NCI-H1092 (cell line): Measurements from ENCODE around the gene CHKA.

Source experiments
- DNase-seq: peaks from one replicate; lab custom pipeline; 2025; lab: John Stamatoyannopoulos, UW

Gene CHKA

DNA sequence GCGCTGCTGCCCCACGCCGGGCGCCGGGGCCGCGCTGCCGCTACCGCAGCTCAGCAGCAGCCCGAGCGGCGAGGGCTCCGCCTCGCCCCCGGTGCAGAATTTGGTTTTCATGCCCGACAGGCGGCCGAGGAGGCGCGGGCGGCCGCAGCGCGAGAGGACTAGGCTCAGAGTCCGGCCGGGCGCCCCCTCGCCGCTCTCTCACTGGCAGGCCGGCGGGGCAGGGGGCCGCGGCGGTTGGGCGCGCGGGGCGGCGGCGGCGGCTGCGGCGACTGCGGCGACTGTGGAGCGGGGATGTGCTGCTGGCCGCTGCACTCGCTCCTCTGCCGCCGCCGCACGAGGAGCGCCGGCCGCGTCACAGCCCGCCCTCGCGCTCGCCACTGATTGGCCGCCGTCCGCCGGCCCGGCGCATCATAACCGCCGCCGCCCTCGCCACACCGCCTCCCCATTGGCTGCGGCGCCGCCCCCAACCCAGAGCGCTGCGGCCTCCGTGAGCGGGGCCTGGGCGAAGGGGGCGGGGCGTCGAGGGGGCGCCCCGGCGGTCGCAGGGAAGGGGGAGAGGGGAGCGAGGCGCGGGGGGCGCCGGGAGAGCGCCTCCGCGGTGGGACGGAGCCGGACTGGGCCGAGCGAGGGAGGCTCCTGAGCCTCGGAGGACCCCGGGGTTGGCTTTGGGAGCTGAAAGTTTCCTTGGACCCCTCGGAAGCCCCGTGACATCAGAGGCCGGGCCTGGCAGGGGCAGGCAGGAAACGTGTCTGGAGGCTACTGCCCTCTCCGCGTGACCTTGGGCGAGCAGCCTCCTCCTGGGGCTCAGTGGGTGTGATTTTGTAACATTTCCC, at the start of gene CHKA:
CHKA (minus strand) TSS at position 322 of the 833 bp plus-strand sequence; CDS start at position 111, 211 bp downstream.
- DNase-seq, result peak; percentile 94

- DNase-seq, result no peak
Measured at GRCh38 chr11:68169442-68169841, 48.3 kb upstream of the CHKA start.

DNA sequence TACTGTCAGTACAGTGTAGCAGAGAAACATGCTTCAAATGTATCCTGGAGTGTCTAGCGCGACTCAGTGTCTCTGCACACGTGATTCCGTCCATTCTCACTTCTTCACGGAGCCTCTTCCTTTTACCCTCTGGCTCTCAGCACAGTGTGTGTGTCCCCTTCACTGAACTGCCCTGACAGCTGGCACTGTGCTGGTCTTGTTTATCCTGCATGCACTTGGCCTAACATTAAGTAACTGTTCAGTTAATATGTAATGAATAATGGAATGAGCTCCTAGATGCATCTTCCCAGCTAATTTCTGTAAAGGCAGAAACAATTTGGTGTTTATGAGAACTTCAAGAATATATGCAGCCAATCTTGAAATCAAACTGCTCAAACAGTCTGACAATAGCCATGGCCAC, 47.5 kb upstream of the CHKA start:
- DNase-seq, result no peak

DNA sequence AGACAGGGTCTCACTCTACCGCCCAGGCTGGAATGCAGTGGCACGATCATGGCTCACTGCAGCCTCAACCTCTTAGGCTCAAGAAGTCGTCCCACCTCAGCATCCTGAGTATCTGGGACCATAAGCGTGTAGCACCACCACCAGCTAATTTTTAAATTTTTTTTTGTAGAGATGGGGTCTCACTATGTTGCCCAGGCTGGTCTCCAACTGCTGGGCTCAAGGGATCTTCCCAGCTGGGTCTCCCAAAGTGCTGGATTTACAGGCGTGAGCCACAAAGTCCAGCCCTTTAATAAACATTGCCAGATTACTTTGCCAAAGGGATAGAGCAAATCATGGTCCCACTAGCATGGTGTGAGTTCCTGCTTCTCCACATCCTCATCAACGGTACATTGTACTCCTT, 46.3 kb upstream of the CHKA start:
- no peak for DNase-seq

GRCh38 chr11:68166969-68167368, 45.8 kb upstream of the CHKA start:
- no peak for DNase-seq

DNA sequence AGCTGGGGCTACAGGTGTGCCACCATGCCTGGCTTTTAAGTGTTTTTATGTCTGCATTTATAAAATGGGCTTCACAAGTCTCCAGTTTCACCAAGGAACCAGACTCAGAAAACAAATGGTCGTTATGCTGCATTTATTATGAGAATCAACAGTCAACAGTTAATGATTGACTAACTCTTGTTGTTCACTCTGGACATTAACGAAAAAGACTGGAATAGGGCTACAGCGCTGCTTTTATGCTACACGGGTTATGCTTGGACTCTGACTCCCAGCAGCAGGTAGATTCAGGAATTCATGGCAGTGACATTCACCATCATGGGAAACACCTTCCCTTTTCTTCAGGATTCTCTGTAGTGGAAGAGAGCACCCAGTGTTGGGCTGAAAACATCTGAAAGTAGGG, 44.4 kb upstream of the CHKA start:
- DNase-seq, result no peak

GRCh38 chr11:68164437-68164836, 43.2 kb upstream of the CHKA start:
- DNase-seq, result no peak

DNA sequence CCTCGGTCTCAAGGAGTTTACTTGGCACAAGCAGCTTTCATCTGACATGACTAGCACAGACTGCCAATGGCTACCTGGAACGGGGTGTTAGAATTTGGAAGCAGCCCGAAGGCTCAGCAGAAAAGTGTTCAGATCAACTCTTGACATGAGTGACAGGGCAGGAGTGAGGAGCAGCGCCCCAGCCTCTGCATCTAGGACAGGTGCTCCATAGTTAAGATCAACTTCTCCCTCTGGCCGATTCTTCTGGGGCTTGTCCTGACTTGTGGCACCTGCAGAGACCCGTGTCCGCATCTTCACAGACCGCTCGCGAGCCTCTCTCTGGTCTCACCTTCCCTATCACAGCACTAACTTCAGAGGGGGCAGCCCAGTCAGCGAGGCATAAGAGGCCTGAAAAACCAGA, 42.5 kb upstream of the CHKA start:
- no peak for DNase-seq

DNA sequence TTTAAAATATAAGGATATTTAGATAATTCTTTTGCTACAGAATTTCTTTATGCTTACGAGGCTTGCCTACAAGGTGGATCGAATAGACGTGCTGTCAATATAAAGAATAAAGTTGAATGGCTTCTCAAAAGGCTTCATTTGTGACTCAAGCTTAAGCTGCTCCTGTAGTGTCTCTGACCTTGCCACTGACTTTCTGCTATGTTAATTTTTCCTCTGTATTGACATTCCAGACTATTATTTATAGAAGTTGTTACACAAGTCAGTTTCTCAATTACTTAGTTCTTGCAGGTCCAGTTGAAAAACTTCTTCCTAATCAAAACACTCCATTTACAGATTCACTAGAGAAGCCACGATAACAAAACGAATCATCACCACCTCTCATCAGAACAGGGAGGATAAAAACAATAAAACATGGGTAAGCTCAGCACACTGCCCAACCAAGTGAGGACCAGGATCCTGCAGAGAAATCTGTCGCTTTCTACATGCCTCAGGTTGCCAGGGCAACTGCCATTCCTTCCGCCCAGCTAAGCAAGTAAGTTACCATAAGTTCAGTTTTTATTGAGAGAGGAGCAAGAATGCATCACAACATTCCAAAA, 39.0 kb upstream of the CHKA start:
- no peak for DNase-seq

GRCh38 chr11:68159665-68160064, 38.5 kb upstream of the CHKA start:
- no peak for DNase-seq

DNA sequence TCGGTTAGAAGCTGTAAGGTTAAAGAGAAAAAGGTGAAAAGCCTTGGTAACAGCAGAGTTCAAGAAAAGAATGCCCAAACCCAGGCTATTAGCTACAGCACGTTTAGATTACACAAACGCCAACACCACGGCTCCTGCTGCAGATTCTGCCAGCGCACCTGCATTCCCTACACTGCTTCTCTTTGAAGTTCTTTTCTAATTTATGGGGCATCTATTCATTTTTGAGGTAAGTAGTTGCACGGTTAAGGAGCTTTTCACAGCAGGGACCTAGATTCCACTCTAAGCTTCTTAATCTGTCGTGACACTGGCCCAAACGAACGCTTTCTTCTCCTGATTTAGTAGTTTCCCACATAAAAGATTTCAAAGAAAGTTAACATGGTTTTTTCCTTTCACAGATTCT, 38.0 kb upstream of the CHKA start:
- no peak for DNase-seq

DNA sequence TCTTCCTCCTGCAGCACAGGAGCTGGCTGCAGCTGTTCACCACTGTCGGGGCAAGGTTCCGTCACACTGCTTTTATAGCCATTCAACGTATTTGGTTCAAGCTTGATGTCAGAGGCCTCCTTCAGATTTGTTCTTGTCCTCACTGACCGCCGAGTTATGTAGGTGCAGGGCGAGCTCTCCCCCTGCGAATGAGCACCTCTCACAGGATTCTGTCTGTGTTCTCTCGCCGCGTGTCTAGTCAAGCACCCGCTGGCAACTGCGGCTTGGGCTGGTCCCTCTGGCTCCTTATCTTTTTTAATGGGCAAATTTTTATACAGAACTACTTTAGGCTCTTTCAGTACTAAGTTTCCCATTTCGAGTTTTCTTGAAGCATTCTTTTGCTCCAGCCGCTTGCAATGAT, 37.4 kb upstream of the CHKA start:
- no peak for DNase-seq

DNA sequence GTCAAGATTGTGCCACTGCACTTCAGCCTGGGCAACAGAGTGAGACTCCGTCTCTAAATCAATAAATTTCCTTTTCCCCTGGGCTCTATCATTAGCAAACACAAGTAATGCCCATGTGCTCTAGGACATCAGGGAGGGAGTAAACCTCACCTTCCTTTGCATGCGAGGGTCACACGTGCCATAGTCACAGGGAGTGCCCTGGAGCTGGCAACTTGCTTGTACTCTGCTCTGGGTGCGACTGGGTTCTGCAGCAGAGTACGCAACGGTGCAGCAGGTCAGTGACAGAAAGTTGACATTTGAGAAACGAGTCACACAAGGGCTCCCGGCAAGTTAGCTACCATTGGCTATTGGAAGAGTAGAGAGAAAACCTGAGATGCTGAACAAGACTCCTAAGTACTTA, 32.6 kb upstream of the CHKA start:
- no peak for DNase-seq

- no peak for DNase-seq
Measured at GRCh38 chr11:68150037-68150436, 28.8 kb upstream of the CHKA start.

- peak; percentile 18 for DNase-seq
Measured at GRCh38 chr11:68149417-68149816, 28.2 kb upstream of the CHKA start.

- no peak for DNase-seq
Measured at GRCh38 chr11:68148879-68149278, 27.7 kb upstream of the CHKA start.

- DNase-seq, result no peak
Measured at GRCh38 chr11:68148071-68148805, 27.1 kb upstream of the CHKA start.

GRCh38 chr11:68146704-68147474, 25.7 kb upstream of the CHKA start:
- DNase-seq, result peak; percentile 90

GRCh38 chr11:68146010-68146540, 24.9 kb upstream of the CHKA start:
- peak; percentile 56 for DNase-seq

- DNase-seq, result no peak
Measured at GRCh38 chr11:68145120-68145866, 24.1 kb upstream of the CHKA start.

DNA sequence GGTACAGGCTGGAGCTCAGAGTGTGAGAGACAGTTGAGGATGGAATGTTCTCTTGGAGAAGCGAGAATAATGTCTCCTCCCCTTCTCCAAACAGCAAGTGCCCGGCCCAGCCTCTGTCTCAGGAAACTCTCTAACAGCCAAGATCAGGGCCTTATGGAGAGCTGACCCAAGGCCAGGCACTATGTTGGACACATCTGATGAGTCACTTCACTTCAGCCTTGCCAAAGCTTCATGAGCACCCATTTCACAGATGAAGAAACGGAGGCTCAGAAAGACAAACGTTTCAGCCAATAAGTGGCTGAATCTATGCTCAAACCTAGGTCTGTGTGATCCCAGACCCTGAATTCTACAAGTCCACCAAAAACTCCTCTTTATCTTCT, 22.1 kb upstream of the CHKA start:
- DNase-seq, result no peak
